Activated CD8-positive, alpha-beta memory T cell treated with anti-CD3 and anti-CD28 coated beads for 36 hours (primary cell): ENCODE results near the gene TDRD6. TPM values are rescaled to one million over a fixed set of nuclear protein-coding genes. Genes with fewer than 3 reads are reported as not detected.
"Not testable (repeated sequence)": the region's sequence is repeated elsewhere in the genome, so short reads cannot be mapped to it uniquely, and the experiment has no call there.

Experiments used
- CTCF ChIA-PET: fragments of 350-600 bp; sonication (Branson Sonifier 250); formaldehyde crosslinking; loops from one replicate; lab custom pipeline; 2021; ENCODE audit warnings: antibody characterized with exemption; lab: Charles Lee
- POLR2A ChIA-PET: fragments of 350-600 bp; sonication (Branson Sonifier 250); formaldehyde crosslinking; loops from one replicate; lab custom pipeline; 2021; ENCODE audit warnings: antibody characterized with exemption; lab: Charles Lee
- total RNA-seq, 2 experiments: library from RNA; stranded (reverse); gene quantifications; one replicate each; pipeline ENCODE4 v1.2.3, GENCODE V29; 2021

The TDRD6 gene
- total RNA-seq, 2 experiments from 2014 or later, result not detected

- CTCF ChIA-PET, result no interaction called here
- POLR2A ChIA-PET, result interaction anchor here (0.6 kb wide), 1 partner anchor 355 kb away, joined by 4 read pairs; no protein-coding TSS in a partner anchor
These were observed 47.4 kb downstream of the TDRD6 start, which contains the start of gene PLA2G7 for GRCh38 chr6:46734867-46735719. TSS of gene PLA2G7 (minus strand) at chr6:46735375. CDS start at chr6:46722891, 12,484 bp downstream.

- POLR2A ChIA-PET, result no interaction called here
These were observed 48.0 kb downstream of the TDRD6 start for GRCh38 chr6:46735720-46736031.

GRCh38 chr6:46736906-46737305, 49.2 kb downstream of the TDRD6 start:
- CTCF ChIA-PET, result no interaction called here
- POLR2A ChIA-PET, result no interaction called here

More at GRCh38 chr6:46735720-46736031, 48.0 kb downstream of the TDRD6 start:
- CTCF ChIA-PET, result no interaction called here

- POLR2A ChIA-PET, result no interaction called here
- CTCF ChIA-PET, result no interaction called here
These were observed 53.8 kb downstream of the TDRD6 start for GRCh38 chr6:46741482-46741881.

GRCh38 chr6:46741910-46742309, 54.2 kb downstream of the TDRD6 start:
- POLR2A ChIA-PET, result no interaction called here
- CTCF ChIA-PET, result no interaction called here

- POLR2A ChIA-PET, result no interaction called here
- CTCF ChIA-PET, result no interaction called here
These were observed 55.9 kb downstream of the TDRD6 start for GRCh38 chr6:46743425-46744158.

- CTCF ChIA-PET, POLR2A ChIA-PET: not testable (repeated sequence)
These were observed 56.6 kb downstream of the TDRD6 start for GRCh38 chr6:46744159-46744725.

GRCh38 chr6:46745973-46746372, 58.3 kb downstream of the TDRD6 start:
- ChIA-PET CTCF (no interaction called here), POLR2A (no interaction called here)

GRCh38 chr6:46746696-46747095, 59.0 kb downstream of the TDRD6 start, which contains the start of gene ANKRD66:
TSS of gene ANKRD66 (plus strand) at chr6:46746933. CDS start at chr6:46751949, 5,016 bp downstream.
- CTCF ChIA-PET, result no interaction called here
- POLR2A ChIA-PET, result no interaction called here

GRCh38 chr6:46748940-46749503, 61.3 kb downstream of the TDRD6 start:
- CTCF ChIA-PET, result no interaction called here
- POLR2A ChIA-PET, result no interaction called here

- ChIA-PET CTCF (no interaction called here), POLR2A (no interaction called here)
These were observed 62.0 kb downstream of the TDRD6 start for GRCh38 chr6:46749731-46750130.

GRCh38 chr6:46751658-46752057, 64.0 kb downstream of the TDRD6 start:
- ChIA-PET CTCF (no interaction called here), POLR2A (no interaction called here)

Other genes starting within 250 kb of the TDRD6 start
- under 1 TPM; 0.36 to 0.55 TPM for gene RCAN2, start 196.4 kb upstream of the TDRD6 start, total RNA-seq
- gene CYP39A1, start 35.1 kb upstream of the TDRD6 start, total RNA-seq, result not detected
- 1 to 10 TPM; 1.1 to 1.5 TPM for gene SLC25A27, start 34.9 kb upstream of the TDRD6 start, total RNA-seq
- gene PLA2G7, start 47.5 kb downstream of the TDRD6 start, total RNA-seq, result not detected
- gene ANKRD66, start 59.0 kb downstream of the TDRD6 start, total RNA-seq, result not detected
- gene MEP1A, start 105.5 kb downstream of the TDRD6 start, total RNA-seq, result not detected
- gene ADGRF5, start 234.1 kb downstream of the TDRD6 start, total RNA-seq, result not detected